ENCODE results near the gene C6orf15.

DNA sequence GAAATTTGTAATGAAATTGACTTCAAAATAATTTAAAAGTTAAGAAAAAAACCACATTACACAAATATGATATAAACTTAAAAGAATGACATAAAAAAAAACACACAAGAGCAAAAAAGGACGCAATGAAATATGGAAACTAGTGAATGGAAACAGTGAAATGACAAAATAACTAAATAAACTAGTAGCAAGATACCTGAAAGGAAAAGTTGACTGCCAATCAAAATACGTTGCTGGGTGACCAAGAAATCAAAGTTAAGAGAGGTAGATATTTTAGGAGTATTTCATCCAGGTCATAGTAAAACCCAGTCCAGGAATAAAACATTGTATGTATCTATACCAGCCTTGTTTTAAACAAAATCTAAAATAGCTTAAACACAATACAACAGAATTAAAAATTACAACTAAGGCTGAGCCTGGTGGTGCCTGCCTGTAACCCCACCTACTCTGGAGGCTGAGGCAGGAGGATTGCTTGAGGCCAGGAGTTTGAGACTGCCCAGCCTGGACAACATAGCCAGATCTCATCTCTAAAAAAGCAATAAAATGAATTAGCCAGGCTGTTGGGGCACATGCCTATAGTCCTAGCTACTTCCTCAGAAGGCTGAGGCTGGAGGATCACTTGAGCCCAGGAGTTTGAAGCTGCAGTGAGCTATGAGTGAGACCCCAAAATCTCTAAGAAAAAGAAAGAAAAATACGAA, 22.0 kb downstream of the C6orf15 start:
- TF ChIP-seq RAD21 (IDR thresholded peaks at IDR 0.05; ENCODE audit: low read depth) (no peak), EZH2 (IDR thresholded peaks at IDR 0.05) (no peak), SP1 (IDR thresholded peaks at IDR 0.05; ENCODE audit: low read depth) (no peak), EZH2phosphoT487 (IDR thresholded peaks at IDR 0.05; ENCODE audit: borderline replicate concordance) (no peak), POLR2AphosphoS5 (IDR thresholded peaks at IDR 0.05; ENCODE audit: low read depth, low read length) (no peak), CEBPB (IDR thresholded peaks at IDR 0.05; ENCODE audit: low read depth) (no peak), POLR2A (IDR thresholded peaks at IDR 0.05; ENCODE audit: borderline replicate concordance, extremely low read depth, insufficient read depth, insufficient read length) (no peak), SIN3A (IDR thresholded peaks at IDR 0.05; ENCODE audit: low read depth) (no peak), ZNF274 (IDR thresholded peaks at IDR 0.05; ENCODE audit: low read depth, low read length) (no peak)
- TF ChIP-seq, protein P1, sequence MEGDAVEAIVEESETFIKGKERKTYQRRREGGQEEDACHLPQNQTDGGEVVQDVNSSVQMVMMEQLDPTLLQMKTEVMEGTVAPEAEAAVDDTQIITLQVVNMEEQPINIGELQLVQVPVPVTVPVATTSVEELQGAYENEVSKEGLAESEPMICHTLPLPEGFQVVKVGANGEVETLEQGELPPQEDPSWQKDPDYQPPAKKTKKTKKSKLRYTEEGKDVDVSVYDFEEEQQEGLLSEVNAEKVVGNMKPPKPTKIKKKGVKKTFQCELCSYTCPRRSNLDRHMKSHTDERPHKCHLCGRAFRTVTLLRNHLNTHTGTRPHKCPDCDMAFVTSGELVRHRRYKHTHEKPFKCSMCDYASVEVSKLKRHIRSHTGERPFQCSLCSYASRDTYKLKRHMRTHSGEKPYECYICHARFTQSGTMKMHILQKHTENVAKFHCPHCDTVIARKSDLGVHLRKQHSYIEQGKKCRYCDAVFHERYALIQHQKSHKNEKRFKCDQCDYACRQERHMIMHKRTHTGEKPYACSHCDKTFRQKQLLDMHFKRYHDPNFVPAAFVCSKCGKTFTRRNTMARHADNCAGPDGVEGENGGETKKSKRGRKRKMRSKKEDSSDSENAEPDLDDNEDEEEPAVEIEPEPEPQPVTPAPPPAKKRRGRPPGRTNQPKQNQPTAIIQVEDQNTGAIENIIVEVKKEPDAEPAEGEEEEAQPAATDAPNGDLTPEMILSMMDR (IDR thresholded peaks at IDR 0.05 in 2 of 3, conservative IDR thresholded peaks at IDR 0.05 in 1 of 3; ENCODE audit: borderline replicate concordance in 1 of 3, insufficient read depth in 1 of 3, low read depth in 2 of 3, low read length in 2 of 3) = no peak
- TF ChIP-seq, protein P2, sequence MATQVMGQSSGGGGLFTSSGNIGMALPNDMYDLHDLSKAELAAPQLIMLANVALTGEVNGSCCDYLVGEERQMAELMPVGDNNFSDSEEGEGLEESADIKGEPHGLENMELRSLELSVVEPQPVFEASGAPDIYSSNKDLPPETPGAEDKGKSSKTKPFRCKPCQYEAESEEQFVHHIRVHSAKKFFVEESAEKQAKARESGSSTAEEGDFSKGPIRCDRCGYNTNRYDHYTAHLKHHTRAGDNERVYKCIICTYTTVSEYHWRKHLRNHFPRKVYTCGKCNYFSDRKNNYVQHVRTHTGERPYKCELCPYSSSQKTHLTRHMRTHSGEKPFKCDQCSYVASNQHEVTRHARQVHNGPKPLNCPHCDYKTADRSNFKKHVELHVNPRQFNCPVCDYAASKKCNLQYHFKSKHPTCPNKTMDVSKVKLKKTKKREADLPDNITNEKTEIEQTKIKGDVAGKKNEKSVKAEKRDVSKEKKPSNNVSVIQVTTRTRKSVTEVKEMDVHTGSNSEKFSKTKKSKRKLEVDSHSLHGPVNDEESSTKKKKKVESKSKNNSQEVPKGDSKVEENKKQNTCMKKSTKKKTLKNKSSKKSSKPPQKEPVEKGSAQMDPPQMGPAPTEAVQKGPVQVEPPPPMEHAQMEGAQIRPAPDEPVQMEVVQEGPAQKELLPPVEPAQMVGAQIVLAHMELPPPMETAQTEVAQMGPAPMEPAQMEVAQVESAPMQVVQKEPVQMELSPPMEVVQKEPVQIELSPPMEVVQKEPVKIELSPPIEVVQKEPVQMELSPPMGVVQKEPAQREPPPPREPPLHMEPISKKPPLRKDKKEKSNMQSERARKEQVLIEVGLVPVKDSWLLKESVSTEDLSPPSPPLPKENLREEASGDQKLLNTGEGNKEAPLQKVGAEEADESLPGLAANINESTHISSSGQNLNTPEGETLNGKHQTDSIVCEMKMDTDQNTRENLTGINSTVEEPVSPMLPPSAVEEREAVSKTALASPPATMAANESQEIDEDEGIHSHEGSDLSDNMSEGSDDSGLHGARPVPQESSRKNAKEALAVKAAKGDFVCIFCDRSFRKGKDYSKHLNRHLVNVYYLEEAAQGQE (IDR thresholded peaks at IDR 0.05; ENCODE audit: low read depth) = no peak
- TF ChIP-seq, protein P3, sequence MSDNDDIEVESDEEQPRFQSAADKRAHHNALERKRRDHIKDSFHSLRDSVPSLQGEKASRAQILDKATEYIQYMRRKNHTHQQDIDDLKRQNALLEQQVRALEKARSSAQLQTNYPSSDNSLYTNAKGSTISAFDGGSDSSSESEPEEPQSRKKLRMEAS (IDR thresholded peaks at IDR 0.05) = no peak
- TF ChIP-seq, protein P4, sequence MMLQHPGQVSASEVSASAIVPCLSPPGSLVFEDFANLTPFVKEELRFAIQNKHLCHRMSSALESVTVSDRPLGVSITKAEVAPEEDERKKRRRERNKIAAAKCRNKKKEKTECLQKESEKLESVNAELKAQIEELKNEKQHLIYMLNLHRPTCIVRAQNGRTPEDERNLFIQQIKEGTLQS (IDR thresholded peaks at IDR 0.05) = no peak
